ENCODE measurements around the gene TENM4. TPM values are rescaled to one million over a fixed set of nuclear protein-coding genes. Genes with fewer than 3 reads are reported as not detected.
A peak's percentile ranks its signal among the peaks of the same experiment; 100 is the strongest.

The TENM4 gene
- polyA plus RNA-seq, 1 donor = 5.2 TPM

- DNase-seq (ENCODE audit: low read depth) = no peak
These were observed 653.1 kb downstream of the TENM4 start for GRCh38 chr11:78787696-78788095.

GRCh38 chr11:78786746-78787145, 654.1 kb downstream of the TENM4 start:
- no peak for DNase-seq (ENCODE audit: low read depth)

- no peak for DNase-seq (ENCODE audit: low read depth)
These were observed 654.7 kb downstream of the TENM4 start for GRCh38 chr11:78786086-78786485.

- DNase-seq (ENCODE audit: low read depth) = no peak
These were observed 656.3 kb downstream of the TENM4 start for GRCh38 chr11:78784321-78785061.

GRCh38 chr11:78783846-78784245, 657.0 kb downstream of the TENM4 start:
- no peak for DNase-seq (ENCODE audit: low read depth)

- DNase-seq (ENCODE audit: low read depth) = no peak
These were observed 657.5 kb downstream of the TENM4 start for GRCh38 chr11:78783301-78783700.

- no peak for DNase-seq (ENCODE audit: low read depth)
These were observed 658.1 kb downstream of the TENM4 start for GRCh38 chr11:78782725-78783124.

- DNase-seq (ENCODE audit: low read depth) = no peak
These were observed 659.9 kb downstream of the TENM4 start for GRCh38 chr11:78780889-78781288.

GRCh38 chr11:78773492-78773891, 667.3 kb downstream of the TENM4 start:
- DNase-seq (ENCODE audit: low read depth) = no peak

- DNase-seq (ENCODE audit: low read depth) = no peak
These were observed 667.8 kb downstream of the TENM4 start for GRCh38 chr11:78773077-78773476.

- no peak for DNase-seq (ENCODE audit: low read depth)
These were observed 668.6 kb downstream of the TENM4 start for GRCh38 chr11:78772186-78772585.

- no peak for DNase-seq (ENCODE audit: low read depth)
These were observed 669.9 kb downstream of the TENM4 start for GRCh38 chr11:78770931-78771330.

GRCh38 chr11:78768971-78769370, 671.9 kb downstream of the TENM4 start:
- DNase-seq (ENCODE audit: low read depth) = no peak

- DNase-seq (ENCODE audit: low read depth) = no peak
These were observed 672.5 kb downstream of the TENM4 start for GRCh38 chr11:78768345-78768744.

- DNase-seq (ENCODE audit: low read depth) = peak; percentile 6
These were observed 673.5 kb downstream of the TENM4 start for GRCh38 chr11:78767027-78767932.

GRCh38 chr11:78764946-78765345, 675.9 kb downstream of the TENM4 start:
- no peak for DNase-seq (ENCODE audit: low read depth)

GRCh38 chr11:78763664-78764063, 677.2 kb downstream of the TENM4 start:
- DNase-seq (ENCODE audit: low read depth) = no peak

GRCh38 chr11:78762105-78762504, 678.7 kb downstream of the TENM4 start:
- no peak for DNase-seq (ENCODE audit: low read depth)

- DNase-seq (ENCODE audit: low read depth) = no peak
These were observed 681.8 kb downstream of the TENM4 start for GRCh38 chr11:78759071-78759470.

- DNase-seq (ENCODE audit: low read depth) = no peak
These were observed 687.5 kb downstream of the TENM4 start for GRCh38 chr11:78753297-78753696.

- DNase-seq (ENCODE audit: low read depth) = no peak
These were observed 688.3 kb downstream of the TENM4 start for GRCh38 chr11:78752494-78752893.

- no peak for DNase-seq (ENCODE audit: low read depth)
These were observed 691.7 kb downstream of the TENM4 start for GRCh38 chr11:78748918-78749690.

All from forelimb muscle (tissue), 1 donor.